ENCODE measurements around the gene DLST.

DNA sequence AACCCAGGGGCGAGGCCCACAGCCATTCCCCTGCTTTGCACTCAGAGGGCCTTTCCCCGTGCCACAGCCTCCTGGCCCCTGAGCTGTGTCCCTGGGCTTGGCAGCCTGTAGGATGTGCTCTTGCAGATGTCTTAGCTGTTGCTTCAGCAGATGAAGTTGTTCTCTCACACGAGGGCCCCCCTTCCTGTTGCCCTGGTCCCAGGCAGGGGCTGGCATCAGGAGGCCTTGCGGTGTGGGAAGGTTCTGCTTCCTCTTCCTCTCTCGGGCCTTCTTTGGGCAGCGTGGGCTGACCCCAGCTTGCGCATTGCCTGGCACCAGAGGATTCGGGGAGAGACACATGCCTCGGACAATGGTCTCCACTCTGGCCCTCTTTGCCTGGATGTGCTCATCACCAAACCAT lies 18.4 kb upstream of the DLST start:
- TF ChIP-seq, protein P1, sequence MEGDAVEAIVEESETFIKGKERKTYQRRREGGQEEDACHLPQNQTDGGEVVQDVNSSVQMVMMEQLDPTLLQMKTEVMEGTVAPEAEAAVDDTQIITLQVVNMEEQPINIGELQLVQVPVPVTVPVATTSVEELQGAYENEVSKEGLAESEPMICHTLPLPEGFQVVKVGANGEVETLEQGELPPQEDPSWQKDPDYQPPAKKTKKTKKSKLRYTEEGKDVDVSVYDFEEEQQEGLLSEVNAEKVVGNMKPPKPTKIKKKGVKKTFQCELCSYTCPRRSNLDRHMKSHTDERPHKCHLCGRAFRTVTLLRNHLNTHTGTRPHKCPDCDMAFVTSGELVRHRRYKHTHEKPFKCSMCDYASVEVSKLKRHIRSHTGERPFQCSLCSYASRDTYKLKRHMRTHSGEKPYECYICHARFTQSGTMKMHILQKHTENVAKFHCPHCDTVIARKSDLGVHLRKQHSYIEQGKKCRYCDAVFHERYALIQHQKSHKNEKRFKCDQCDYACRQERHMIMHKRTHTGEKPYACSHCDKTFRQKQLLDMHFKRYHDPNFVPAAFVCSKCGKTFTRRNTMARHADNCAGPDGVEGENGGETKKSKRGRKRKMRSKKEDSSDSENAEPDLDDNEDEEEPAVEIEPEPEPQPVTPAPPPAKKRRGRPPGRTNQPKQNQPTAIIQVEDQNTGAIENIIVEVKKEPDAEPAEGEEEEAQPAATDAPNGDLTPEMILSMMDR (IDR thresholded peaks at IDR 0.05; ENCODE audit: low read depth, low read length) = no peak
- TF ChIP-seq EZH2phosphoT487 (IDR thresholded peaks at IDR 0.05; ENCODE audit: low read depth) = no peak
